HG03097 (cell line): ENCODE results near the gene PLPP1.
A peak's percentile ranks its signal among the peaks of the same experiment; 100 is the strongest.

Experiments
- ATAC-seq: cut with Tn5 transposase; IDR thresholded peaks from one replicate; pipeline ENCODE4 v1.9.1; 2021; ENCODE audit not compliant: unreplicated experiment, low FRiP score

The PLPP1 gene

DNA sequence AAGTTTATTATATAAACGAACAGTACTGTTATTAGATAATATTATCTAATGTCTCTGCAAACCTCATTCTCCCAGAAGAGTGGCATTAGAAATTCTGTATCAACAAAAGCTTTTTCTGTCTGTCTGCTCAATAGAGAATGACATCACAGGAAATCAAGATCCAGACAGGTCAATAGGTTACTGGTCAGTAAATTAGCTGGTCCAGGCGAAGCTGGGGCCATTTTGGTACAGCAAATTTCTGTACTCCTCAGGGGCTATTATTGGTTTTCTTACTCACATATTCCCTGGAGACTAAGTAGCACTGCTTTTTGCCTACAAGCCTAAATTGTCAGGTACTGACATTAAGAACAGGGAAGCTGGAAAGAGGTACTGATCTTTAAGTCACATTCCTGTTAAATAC, 80.5 kb downstream of the PLPP1 start:
- no peak for ATAC-seq

DNA sequence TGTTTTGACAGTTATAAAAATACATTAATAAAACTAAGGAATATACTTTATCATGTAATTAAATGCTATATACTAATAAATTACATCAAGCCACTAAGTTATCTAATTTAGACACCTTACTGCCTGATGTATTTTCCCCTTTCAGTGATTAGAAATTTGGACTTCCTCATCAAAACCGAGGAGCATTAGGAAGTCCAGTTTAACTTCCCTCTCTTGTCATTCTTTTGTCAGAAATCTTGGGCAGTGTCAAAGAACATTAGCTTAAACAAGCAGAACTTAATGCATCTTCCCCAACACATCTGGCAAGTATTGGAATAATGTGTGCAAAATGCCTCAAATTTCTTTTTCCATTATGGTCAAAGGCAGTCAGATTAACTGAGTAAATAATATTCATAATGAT, 81.6 kb downstream of the PLPP1 start:
- ATAC-seq = no peak

DNA sequence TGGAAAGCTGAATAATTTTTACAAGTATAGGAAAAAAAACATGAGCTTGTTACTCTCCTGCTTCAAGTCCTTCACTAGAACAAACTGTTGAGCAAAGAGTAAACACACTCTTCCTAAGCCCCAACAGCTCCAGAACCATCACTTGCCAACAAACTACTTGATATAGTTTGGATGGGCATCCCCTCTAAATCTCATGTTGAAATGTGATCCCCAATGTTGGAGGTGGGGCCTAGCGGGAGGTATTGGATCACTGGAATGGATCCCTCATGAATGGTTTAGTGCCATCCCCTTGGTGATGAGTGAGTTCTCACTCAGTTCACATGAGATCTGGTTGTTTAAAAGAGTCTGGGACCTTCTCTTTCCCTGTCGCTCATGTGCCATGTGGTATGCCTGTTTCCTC, 82.8 kb downstream of the PLPP1 start:
- no peak for ATAC-seq

DNA sequence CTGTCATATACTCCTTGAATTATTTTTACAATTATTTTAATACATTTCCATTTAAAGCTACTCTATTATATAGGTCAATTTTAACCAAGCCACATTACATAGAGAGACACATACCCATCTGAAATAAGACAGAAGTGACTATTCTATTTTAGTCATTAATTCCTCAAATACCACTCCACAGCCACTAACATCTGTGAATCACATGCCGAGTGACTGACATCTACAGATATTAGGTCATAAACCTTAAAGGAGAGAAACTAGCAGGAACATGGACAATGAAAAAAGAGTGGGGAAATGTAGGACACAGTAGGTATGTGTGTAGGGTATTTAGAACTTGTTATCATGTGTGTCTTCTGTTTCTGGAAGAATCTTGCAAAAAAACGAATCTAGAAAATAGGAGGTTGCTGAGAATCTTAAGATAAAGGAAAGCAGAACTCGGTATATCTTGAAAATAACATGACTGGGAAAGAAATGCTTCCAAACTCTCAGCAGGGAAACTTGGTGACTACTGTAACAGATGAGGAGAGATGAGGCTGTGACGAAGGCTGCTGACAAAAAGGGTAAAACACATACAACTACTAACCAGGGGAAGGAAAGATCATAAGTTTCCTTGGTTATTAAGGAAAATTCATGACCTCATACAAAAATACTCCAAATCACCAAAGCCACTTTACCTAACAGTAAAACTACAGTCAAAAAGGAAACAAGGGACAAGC, 84.6 kb downstream of the PLPP1 start:
- no peak for ATAC-seq

DNA sequence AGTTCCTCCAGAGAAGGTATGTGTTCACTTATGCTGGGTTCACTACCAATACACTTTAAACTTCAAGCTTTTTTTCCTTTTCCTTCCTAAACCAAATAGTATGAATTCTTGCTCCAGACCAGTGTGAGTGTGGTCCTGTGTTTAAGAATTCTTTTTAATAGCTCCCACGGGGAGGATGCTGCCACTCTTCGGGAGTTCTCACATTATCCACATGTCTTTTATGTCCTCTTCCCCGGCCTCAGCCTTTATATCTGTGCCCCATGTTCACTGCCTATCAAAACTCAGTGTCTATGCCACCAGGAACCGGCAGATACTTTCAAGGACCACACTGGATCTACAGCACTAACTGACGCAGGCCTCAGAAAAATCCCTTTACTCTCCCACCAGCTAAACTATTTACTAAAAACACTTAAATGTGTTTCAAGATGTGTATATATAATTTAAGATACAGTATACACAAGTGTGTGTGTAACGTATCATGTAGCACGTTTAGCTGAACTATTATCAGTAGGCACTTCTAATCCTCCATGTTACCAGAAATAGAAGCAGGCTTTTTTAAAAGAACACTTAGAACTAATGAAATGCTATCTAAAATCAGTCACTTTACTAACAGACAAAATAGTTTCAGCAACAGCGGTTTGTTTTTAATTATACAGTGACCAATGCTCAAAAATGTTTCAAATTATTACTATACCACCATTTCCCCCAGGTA, 88.0 kb downstream of the PLPP1 start:
- no peak for ATAC-seq

DNA sequence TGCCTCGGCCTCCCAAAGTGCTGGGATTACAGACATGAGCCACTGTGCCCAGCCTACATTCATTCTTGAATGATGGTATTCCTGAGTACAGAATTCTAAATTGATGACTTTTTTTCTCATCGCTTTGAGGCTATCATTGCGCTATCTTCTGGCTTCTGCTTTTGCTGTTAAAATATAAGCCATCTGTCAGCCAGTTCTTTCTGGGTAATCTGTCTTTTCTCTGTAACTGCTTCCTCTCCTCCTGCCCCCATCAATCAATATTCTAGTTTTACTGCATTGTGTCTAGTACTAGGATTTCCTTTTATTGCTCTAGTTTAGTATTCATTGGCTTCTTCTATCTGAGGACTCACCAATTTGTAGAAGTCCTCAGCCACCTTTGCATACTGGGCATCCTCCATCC, 89.0 kb downstream of the PLPP1 start:
- ATAC-seq = no peak

DNA sequence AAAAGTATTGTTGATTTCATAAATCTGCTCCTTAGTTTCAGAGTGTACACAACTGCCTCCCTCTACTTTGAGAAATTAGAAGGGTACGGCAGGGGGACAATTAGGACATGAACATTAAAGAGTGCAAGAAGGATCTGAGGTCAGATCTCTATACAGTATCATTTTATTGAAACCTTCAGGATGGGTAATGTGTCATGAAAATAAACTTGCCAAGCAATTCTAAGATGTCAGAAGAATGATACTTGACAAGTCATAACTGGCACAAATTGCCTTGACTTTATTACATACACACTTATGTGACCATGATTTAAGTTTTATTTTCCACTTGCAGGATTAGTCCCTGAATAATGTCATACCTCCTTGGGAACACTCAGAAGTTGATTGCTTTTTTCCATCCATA, 92.8 kb downstream of the PLPP1 start:
- ATAC-seq = no peak

DNA sequence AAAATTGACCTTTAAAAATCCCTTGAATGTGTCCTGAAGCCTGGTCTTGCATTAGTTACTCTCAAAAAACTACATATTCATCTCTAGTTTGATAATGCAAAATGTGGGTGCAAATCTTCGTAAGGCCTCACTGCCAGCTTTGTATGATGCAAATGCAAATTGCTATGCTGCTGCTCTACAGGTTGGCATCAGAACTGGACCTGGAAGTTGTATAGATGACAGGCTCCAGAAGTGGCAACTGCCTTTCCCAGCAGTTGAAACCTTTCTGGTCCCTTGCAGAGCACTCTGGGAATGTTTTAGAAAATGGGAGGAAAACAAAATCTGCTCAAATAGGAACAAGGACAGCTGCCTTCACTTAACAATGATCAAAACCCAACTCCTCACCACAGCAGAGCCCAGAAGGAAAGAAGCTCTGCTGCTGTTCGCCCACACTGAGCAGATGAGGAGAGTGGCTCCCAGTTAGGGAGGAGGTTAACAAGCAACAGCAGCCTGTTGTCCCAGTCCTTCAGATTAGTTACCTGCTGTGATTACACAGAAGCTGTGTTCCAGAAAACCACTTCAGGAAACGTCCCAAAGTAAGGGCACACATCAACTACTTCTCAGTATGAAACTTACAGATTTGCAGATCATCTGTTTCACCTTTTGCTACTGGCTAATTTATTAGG, 93.5 kb downstream of the PLPP1 start:
- no peak for ATAC-seq

DNA sequence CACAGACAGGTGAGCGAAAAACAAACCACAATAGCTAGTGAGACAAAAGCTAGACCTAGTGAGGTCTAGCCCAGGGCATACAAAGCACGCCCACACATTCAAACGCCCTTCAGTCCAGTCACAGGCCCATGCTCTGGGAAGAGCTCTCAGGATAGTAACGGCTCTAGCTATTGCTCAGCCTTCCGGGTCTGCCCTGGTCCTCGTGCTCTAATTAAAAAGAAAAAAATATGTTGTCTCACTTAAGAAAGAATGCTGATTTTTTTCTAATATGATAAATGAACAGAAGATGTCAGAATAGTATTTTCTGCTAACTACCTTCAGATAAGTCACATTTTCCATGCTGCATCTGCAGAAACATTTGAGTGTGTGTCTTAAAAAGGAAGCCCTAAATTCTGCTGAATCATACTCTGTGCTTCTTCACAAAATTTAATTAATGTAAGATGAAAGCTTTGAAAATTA, 94.5 kb downstream of the PLPP1 start:
- no peak for ATAC-seq

DNA sequence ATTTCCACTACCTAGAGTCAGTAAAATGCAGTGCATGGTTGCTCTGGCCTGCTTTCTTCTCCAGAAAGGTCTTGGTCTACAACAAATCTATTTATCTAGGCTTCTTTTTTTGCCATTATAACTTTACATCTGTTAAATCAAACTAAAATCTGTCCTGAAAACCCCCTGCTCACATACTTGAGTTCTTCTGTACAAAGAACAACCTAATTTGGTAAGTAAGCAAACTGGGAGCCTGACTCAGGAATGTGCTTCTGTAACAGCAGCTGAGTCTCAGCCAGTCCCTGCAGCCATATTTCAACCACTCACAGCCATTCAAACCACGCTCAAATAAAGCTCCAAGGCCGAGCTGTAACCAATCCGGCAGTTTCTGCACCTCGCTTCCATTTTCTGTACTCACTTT, 95.8 kb downstream of the PLPP1 start:
- ATAC-seq = no peak

DNA sequence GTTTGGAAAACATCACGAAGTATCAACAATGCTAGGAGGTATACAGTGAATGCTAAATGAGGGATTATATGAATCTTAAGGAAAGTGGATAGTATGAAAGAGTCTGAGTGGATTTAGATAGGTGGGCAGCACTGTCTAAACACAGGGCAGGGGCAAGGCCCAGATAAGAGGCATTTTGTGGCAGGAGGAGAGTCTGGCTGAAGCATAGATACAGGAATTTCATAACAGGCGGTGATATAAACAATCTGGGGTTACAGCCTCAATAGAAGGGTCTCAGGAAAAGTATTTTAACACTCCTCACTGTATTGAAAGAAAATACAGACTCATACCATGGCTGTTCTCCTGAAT, 96.9 kb downstream of the PLPP1 start:
- no peak for ATAC-seq

DNA sequence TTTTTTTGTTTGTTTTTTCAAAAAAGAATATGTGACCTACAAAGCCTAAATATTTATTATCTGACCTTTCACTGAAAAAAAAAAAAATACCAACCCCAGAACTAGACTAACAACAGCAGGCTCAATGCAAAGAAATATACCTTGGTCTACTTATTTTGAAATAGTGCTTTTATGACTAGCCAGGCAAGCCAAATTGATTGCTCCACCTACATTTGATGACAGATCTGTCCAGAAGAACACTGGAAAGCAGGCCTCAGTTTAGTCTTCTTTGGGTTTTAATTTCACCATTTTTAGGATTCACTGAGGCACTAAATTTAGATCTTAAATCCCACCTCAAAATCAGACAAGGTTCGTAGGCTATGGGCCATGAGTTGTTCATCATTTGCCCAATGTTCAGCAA, 97.3 kb downstream of the PLPP1 start:
- no peak for ATAC-seq

DNA sequence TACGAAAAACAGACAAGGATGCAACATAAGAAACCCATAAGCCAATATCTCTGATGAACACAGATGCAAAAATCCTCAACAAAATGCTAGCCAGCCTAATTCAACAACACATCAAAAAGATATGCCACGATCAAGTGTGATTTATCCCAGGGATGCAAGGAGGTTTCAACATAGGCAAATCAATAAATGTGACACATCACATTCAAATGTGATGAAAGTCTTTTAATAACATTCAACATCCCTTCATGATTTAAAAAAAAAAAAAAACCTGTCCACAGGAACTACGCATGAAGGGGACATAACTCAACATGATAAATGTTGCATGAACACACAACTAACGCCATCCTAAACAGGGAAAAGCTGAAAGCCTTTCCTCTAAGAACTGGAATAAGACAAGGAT, 102.2 kb downstream of the PLPP1 start:
- ATAC-seq = no peak

DNA sequence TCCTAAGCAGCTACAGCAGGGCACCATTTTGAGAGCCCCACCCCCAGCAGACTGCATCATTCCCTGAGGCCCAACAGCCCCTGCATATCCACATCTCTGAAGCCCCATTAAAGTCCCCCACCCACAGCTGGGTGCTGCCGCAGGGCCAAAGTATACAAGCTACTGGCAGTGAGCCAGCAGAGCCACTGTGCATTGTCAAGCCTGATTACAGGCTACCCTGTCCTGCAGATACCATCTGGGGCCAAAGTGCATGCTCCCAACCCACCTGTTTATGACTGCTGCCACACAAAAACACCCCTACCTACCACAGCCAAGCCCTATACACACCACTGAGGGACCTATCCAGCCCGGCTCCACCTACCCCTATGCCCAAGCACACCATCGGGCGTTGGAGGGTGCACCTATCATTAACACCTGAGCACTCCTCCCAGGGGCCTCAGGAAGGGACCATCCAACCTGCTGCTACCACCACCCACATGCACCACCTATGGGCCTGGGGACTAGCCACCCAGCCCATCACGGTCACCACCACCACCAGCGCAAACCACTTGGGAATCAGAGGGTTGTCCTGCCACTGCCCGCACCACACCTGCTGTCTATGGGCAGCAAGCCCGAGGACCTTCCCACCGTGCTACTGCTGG, 105.0 kb downstream of the PLPP1 start:
- no peak for ATAC-seq

DNA sequence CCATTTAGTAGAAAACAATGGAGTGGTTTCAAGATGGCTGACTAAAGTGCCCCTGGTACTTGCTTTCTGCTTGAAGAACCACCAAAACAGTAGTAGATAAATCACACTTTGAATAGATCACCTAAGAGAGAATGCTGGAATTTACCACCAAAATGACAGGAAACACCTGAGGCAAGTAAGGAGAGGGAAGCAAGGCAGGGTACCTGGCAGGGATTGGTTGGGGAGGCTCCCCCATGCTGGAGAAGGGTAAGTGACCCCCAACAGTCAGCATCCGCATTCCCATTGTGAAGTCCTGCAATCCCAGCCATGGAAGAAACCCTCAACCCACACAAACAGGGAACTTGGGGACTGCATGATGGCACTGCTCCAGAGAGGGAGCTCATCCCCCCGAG, 105.5 kb downstream of the PLPP1 start:
- ATAC-seq = no peak

DNA sequence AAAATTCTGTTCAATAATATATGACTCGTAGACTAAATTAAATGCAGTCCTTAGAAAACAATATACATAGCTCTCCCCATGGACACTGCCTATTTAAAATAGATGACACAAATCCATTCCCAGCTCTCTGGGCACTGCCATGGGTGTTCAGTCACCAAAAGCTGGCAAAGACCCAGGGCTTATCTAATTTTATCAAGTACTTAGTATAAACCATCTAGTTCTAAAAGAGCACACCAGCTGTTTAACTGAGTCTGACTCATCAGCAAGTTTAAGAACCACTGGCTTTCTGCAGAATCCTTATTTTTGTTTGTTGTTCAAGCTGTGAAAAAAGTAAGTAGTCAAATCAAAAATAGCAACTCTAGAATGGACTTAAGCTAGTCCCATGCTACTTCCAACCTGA, 107.6 kb downstream of the PLPP1 start:
- ATAC-seq = no peak

DNA sequence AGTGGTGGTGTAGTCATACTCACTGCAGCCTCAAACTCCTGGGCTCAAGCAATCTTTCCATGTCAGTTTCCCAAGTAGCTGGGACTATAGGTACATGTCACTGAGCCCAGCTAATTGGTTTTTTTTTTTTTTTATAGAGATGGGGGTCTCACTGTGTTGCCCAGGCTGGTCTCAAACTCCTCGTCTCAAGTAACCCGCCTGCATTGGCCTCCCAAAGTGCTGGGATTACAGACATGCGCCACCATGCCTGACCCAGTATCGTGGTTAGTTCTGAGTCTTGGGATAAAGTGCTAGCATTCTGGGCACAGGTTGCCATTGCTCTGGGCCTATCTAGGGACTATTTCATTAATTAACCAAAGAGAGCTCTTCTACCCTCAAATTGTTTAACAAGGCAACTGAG, 108.3 kb downstream of the PLPP1 start:
- no peak for ATAC-seq

DNA sequence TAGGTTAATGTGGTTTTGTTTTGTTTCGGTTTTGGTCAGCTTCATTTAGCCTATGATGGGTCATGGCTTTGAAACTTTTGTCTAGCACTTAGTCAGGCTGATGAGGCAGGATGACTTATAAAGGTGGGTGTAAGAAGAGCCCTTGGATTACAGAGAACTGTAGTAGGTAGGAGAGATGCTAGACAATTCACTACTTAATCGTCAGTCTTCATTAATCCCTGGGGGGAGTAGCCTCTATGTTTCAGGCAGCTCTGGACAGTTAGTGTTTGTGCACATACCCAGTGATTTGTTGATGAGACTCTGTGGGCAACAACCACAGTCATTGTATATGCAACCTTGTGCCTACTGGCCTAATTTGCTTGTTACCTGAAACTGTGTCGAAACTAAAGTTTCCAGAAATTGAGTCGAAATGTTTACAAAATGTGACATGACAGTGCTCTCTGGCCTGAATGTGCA, 113.7 kb downstream of the PLPP1 start:
- peak; percentile 84 for ATAC-seq

DNA sequence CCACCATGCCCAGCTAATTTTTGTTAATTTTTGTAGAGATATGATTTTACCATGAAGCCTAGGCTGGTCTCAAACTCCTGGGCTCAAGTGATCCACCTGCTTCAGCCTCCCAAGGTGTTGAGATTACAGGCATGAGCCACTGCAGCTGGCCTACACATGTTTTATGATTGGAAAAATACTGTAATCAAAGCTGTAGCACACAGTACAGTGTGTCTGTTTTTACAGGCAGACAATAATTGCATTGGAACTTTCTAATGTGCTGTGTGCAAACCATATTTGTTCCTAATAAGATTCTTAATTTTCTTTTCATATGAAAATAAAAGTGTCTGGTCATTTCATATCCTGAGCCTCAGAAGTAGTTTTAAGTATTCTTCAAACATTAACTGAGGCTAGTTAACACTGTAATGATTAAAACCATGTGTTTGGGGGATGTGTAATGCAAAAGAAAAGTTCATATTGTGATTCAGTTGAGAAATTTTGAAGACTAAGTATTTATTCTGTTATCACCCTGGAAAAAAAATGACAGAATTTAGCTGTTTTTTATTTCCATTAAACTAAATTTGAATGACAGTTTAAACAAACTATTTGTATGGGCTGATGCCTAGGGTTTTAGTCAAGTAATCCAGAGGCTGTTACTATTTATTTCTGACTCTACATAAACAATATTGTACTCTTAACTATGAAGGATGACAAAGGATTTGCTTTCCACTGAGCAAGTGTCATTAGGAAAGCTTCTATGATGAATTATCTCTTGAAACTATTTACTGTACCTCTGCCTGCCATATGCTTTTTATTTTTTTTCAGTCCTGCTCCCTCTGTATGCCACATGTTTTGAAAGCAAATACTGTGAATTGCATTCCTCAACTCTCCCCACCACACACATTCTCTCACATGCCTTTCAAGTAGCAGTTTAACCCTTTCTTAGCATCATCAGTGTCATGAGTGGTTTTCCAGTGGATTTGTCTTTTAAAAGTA, 115.5 kb downstream of the PLPP1 start:
- ATAC-seq = no peak

DNA sequence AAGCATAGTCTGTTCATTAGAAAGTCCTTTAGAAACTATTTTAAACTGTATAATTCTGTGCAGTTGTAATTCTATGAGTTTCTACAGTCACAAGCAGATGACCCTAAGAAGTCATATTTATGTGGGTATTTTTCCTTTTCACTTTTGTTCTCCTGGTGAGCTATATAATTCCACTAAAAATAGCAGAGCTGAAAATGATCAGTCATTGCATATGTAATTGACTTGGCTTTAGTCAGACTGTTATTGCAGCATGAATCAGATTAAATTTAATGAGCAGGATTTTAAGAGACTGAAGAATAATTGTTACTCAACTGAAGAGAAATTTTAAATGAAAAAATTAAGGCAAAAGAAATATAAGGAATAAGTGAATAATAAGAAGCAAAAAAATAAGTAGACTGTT, 118.5 kb downstream of the PLPP1 start:
- no peak for ATAC-seq
